Astrocyte (in vitro differentiated cells and primary cell): ENCODE results near the gene ZP3.
"Not testable (repeated sequence)": the region's sequence is repeated elsewhere in the genome, so short reads cannot be mapped to it uniquely, and the experiment has no call there.

Source experiments
- EZH2 ChIP-seq: IDR thresholded peaks from 2 replicates; pipeline ENCODE4 v1.6.1; 2012; ENCODE audit warnings: mild to moderate bottlenecking, low read length, inconsistent platforms; ENCODE audit not compliant: insufficient read depth
- TF ChIP-seq, protein P1 (sequence below): IDR thresholded peaks from 2 replicates; pipeline ENCODE4 v1.5.1; 2011; ENCODE audit warnings: low read depth, mild to moderate bottlenecking, inconsistent platforms, low read length, moderate library complexity; ENCODE audit not compliant: insufficient read depth

DNA sequence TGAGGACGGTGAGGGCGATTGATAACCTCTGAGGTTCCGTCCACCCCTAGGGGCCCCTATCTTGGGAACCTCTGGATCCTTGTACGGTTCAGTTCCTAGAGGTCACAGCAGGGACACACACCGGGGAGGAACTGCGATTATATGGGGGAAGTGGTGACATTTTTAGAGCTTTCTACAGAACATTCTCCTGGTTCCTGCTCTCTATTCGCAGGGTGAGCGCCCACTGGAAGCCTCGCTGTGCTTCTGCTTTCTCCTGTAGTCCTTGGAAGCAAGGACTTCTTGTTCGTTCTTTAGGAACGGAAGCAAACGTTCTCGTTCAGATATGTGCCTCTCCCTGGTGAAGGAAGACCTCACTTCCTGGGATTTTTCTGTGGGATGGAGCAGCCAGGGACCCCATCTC, 63.2 kb downstream of the ZP3 start:
- TF ChIP-seq, protein P1, sequence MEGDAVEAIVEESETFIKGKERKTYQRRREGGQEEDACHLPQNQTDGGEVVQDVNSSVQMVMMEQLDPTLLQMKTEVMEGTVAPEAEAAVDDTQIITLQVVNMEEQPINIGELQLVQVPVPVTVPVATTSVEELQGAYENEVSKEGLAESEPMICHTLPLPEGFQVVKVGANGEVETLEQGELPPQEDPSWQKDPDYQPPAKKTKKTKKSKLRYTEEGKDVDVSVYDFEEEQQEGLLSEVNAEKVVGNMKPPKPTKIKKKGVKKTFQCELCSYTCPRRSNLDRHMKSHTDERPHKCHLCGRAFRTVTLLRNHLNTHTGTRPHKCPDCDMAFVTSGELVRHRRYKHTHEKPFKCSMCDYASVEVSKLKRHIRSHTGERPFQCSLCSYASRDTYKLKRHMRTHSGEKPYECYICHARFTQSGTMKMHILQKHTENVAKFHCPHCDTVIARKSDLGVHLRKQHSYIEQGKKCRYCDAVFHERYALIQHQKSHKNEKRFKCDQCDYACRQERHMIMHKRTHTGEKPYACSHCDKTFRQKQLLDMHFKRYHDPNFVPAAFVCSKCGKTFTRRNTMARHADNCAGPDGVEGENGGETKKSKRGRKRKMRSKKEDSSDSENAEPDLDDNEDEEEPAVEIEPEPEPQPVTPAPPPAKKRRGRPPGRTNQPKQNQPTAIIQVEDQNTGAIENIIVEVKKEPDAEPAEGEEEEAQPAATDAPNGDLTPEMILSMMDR = not testable (repeated sequence)
- not testable (repeated sequence) for TF ChIP-seq EZH2
